ENCODE results near the gene CNKSR1.
"Not testable (repeated sequence)": the region's sequence is repeated elsewhere in the genome, so short reads cannot be mapped to it uniquely, and the experiment has no call there.

The CNKSR1 gene

GRCh38 chr1:26184883-26185282, 7.6 kb downstream of the CNKSR1 start:
- no peak for DNase-seq

DNA sequence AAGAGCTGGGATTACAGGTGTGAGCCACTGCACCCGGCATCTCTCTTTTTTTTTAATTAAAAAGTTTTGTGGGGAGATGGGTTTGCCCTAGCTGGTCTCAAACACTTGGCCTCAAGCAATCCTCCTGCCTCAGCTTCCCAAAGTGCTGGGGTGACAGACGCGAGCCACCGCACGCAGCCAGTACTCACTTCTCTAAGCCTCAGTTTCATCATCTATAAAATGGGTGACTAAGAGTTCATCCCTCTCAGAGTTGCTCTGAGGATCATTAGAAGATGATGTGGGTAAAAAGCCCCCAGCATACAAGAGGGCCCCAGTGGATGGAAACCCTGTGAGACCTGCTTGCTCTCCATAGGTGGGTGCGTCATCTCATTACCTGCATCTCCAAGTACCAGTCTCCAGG, 10.6 kb downstream of the CNKSR1 start:
- DNase-seq: no peak

DNA sequence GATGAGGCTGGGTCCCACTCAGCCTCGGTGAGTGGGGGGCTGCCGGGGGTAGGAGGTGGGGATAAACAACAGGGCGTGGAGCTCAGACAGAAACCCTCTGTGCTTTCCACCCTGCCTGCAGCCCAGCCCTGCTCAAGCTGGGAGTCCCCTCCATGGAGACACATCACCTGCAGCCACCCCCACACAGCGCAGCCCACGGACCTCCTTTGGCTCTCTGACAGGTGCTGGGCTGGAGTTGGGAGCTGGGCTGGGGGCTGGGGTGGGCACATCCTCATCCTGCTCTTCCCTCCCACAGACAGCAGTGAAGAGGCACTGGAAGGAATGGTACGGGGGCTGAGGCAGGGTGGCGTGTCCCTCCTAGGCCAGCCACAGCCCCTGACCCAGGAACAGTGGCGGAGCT, 11.2 kb downstream of the CNKSR1 start:
- DNase-seq: no peak

DNA sequence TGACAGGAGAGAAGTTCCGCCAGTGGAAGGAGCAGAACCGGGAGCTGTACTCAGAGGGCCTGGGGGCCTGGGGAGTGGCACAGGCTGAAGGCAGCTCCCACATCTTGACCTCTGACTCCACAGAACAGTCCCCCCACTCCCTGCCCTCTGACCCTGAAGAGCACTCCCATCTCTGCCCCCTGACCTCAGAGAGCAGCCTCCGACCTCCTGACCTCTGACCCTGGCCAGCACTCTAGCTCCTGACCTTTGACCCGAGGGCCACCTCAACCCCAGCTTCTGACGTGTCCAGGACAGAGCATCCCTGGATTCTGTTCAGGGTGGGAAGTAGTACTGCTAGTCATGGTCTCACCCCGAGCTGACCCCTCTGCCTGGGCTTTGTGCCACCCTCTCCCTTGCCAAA, 12.0 kb downstream of the CNKSR1 start:
- DNase-seq: no peak

DNA sequence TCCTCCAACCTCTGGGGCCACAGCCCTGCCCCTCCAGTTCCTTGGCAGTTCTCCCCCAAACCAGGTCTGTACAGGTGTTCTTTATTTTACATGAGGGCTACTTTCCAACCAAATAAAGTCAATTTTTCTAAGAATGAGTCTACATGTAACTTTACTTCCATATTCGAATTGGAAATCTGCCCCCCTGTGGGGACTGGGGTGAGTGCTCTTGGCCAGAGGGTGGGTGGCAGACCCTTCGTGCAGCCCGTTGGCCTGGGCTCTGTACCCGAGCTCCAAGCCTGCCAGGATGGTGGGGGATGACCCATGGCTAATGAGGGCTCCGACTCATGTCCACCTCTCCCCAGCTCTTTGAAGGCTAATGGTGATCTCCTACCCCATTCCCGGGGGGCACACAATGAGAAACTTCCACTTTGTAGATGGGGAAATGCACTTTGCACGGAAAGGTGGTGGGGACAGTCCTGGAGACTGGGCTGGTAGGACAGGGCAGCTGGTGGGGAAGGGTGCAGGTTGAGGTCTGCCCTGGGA, 12.5 kb downstream of the CNKSR1 start:
- DNase-seq: no peak

DNA sequence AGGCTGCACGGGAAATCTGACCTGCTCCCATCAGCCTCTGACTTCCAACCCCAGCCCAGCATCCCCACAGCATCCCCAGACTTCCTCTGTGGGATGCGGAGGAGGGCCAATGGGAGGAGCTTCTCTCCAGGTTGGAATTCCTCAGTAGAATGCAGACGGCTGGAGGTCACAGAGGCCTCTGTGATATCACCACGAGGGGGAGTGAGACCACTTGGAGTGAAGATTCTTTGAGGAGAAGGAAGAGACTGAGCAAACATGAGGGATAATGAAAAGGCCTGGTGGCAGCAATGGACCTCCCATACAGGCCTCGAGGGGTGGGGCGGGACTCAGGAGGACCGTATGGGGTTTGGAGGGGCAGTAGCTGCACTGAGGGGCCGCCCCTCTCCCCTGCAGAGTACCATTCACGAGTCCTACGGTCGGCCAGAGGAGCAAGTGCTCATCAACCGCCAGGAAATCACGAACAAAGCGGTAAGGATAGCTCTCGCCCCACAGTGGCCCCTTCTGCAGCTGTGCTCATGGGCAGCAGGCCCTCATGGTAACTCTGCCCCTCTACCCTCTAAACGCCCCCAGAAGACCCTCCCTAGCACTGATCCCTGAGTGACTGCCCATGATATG, 13.2 kb downstream of the CNKSR1 start, which contains the start of gene CATSPER4:
Gene CATSPER4, plus strand, starts transcription at position 230 of the 615 bp plus-strand sequence. Its CDS starts 26 bp downstream, at position 256.
- DNase-seq: no peak

DNA sequence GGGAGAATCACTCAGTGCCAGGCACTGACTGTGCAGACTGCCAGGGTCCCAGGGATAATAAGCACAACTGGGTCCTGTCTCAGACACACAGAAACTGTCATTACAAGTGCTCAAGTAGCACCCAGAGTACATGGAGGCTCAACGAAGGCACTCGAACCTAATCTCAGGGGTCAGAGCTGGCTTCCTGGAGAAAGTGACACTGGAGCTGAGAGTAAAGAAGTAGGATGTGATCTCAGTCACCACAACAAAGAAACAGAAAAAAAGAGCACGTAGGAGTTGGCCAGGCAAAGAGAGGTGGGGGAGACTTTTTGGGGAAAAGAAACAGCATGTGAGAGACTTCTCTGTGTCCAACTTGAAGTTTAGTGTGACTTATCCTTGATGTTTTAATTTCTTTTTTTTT, 14.4 kb downstream of the CNKSR1 start:
- DNase-seq: no peak

DNA sequence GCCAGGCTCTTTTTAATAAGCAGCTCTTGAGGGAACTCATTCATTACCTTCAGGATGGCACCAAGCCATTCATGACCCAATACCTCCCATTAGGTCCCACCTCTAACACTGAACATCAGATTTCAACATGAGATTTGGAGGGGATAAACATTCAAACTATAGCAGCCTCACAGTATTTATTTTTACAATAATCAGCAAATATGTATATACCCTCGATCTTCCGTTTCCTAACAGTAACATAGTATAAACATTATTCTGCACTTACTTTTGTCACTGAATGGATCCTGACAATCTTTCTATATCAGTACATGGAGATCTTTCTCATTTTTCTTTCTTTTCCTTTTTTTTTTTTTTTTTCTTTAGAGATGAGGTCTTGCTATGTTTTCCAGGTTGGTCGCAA, 18.5 kb downstream of the CNKSR1 start:
- DNase-seq: no peak

DNA sequence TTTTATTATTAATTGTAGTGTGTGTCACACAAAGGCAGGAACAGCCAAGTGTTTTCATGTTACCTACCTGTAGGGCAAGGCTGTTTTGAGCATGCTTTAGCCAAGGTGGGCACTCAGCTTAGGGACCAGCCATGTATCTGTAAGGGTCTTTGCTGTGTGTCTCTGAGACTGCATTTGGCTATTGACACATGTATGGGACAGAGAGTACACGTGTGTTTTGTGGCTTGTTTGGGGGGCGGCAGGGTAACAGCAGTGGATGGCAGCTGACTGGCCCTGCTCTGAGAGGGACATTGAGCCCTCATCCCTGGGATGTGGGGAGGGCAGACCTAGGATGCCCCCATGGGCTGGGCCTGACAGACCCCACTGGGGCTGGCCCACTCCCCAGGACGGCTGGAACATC, 20.0 kb downstream of the CNKSR1 start:
- DNase-seq: no peak

DNA sequence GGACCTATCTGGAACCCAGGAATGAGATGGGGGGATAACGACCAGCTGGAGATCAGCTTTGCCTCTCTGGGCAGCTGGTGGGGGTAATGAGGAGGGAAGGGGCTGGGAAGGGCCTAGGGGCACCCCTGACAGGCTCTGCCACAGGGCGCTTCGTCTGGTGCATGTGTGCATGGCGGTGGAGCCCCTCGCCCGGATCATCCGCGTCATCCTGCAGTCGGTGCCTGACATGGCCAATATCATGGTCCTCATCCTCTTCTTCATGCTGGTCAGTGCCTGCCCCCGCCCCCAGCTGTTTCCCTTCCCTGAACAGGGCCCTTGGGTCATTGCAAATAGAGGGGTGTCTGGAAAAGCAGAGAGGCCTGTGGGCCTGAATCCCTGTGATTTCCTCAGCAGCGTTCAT, 20.5 kb downstream of the CNKSR1 start:
- DNase-seq: no peak

DNA sequence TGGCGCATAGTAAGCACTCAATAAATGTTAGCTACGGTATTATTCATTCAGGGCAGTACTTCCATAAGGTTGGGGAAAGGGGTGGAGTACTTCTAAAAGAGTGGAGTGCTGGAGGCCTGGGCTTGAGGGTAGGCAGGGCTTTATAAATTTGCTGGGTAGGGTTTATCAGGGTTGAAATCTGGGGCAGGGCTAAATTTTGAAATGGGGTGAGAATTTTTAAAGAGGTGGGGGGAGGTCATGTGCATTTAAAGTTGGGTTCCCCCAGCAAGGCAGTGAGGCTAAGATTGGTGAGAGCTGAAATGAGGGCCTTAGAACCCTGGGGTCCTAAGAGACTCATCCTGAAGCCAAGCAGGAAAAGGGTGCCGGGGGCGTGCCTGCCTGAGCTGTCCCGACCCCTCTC, 23.1 kb downstream of the CNKSR1 start:
- DNase-seq: no peak

DNA sequence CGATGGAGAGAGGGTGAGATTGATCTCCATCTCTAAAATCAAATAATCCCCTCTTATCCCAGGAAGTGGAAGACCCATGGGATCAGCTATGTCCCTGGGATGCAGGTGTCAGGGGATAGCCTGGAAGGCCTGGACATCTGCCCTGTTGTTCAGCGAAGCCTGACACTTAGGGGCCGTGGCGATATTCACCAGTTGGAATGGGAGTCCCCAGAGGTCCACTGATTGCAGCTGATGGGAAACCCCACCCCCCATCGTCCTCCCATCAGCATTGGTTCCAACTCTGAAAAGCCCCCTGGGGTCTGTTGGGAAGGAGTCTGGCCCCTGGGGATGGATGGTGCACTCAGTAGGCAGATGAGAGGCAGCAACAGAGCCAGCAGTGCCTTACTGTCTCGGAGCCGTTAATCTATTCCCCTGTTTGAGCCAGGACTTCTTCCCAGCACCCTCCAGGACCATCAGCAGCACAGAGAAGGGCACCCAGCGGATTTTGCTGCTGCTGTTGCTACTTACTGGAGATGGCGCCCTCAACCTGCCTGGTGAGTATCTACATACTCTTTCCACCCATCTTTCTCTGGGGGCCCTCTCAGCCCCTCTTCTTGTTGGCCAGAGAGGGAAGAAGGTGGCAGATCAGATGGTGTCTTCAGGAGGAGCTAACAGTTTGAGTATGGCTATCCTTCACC, 26.5 kb downstream of the CNKSR1 start:
- no peak for DNase-seq

- no peak for DNase-seq
Measured at GRCh38 chr1:26210147-26210870, 33.0 kb downstream of the CNKSR1 start.

DNA sequence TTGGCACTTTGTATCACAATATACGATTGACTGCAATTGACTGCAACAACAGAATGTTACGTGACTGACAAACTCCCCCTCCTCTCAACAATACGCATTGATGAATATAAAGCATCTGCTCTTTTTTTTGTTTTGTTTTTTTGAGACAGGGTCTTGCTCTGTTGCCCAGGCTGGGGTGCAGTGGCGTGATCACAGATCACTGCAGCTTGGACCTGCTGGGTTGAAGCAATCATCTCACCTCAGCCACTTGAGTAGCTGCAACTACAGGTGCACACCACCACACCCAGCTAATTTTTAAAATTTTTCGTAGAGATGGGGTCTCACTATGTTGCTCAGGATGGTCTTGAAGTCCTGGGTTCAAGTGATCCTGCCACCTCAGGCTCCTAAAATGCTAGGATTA, 35.4 kb downstream of the CNKSR1 start:
- no peak for DNase-seq

DNA sequence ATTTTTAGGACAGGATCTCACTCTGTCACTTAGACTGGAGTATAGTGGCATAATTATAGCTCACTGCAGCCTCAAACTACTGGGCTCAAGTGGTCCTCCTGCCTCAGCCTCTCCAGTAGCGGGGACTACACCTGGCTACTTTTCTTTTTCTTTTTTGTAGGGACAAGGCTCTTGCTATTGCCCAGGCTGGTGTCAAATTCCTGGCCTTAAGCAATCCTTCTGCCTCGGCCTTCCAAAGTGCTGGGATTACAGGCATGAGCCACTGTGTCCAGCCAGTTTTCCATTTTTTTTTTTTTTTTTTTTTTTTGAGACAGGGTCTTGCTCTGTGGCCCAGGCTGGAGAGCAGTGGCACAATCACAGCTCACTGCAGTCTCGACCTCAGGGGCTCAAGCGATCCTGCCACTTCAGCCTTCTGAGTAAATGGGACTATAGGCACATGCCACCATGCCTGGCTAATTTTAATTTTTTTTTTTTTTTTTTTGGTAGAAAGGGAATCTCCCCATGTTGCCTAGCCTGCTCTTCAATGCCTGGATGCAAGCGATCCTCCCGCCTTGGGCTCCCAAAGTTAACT, 36.1 kb downstream of the CNKSR1 start:
- no peak for DNase-seq

- no peak for DNase-seq
Measured at GRCh38 chr1:26215246-26215645, 38.0 kb downstream of the CNKSR1 start.

DNA sequence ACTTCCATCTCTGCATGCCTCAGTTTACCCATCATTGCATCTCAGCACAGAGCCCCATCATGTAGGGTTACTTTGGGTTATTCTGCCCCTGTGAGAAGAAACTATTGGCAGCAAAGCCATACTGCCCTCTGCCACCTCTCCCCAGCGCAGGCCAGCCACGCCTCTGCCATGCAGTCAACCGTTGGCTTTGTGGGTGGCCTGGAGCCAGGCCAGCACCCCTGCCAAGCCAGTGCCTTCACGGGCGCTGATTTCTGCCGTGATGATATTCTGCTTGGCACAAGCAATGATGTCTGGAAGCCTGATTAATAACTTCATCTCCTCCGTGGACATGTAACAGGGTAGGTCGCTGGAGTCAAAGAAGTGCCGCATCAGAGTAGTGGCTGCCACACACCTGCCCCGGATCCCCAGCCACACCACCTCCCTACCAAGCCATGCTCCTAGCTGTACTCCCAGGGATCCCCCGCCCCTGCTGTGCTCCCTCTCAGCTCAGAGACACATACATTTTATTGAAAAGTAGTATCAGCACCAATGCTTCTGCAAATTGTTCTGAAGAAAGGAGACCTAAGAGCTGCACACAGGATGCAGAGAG, 41.7 kb downstream of the CNKSR1 start:
- DNase-seq: no peak

GRCh38 chr1:26220199-26220912, 43.1 kb downstream of the CNKSR1 start:
- no peak for DNase-seq

DNA sequence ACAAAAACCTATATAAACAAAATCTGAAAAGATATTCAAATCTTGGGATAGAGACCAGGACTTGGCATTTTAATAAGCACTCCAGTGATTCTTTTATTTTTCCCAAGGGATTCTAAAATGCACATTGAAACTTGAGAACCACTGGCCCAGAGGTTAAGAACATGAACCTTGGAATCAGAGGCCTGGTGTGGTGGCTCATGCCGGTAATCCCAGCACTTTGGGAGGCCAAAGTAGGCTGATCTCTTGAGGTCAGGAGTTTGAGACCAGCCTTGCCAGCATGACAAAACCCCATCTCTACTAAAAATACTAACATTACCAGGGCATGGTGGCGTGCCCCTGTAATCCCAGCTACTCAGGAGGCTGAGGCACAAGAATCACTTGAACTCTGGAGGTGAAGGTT, 43.8 kb downstream of the CNKSR1 start:
- DNase-seq: no peak

GRCh38 chr1:26224606-26225005, 47.3 kb downstream of the CNKSR1 start:
- DNase-seq: no peak

- DNase-seq: peak; percentile 75
Measured at GRCh38 chr1:26225033-26225831, 47.9 kb downstream of the CNKSR1 start.

GRCh38 chr1:26230682-26231081, 53.4 kb downstream of the CNKSR1 start:
- DNase-seq: not testable (repeated sequence)

Measured in activated CD8-positive, alpha-beta memory T cell treated with anti-CD3 and anti-CD28 coated beads, Interleukin-2, amount 50 U/mL, for 48 hours (primary cell).